Endothelial cell (in vitro differentiated cells): Measurements from ENCODE around the gene CRIP1. TPM values are rescaled to one million over a fixed set of nuclear protein-coding genes. Genes with fewer than 3 reads are reported as not detected.

Experiments used
- DNase-seq: peaks from one replicate; pipeline ENCODE4 v3.0.0; 2021; ENCODE audit warnings: low spot score
- H3K27ac Mint-ChIP-seq: one replicate; pipeline ENCODE4 v1.8.0; 2021; ENCODE audit warnings: mixed read lengths, inconsistent platforms; ENCODE audit not compliant: unreplicated experiment
- H3K27me3 Mint-ChIP-seq: one replicate; pipeline ENCODE4 v1.8.0; 2021; ENCODE audit warnings: mild to moderate bottlenecking, moderate library complexity, mixed read lengths, inconsistent platforms; ENCODE audit not compliant: unreplicated experiment
- H3K36me3 Mint-ChIP-seq: one replicate; pipeline ENCODE4 v1.8.0; 2021; ENCODE audit warnings: mild to moderate bottlenecking, low read depth, mixed read lengths, inconsistent platforms; ENCODE audit not compliant: unreplicated experiment
- H3K4me1 Mint-ChIP-seq: one replicate; pipeline ENCODE4 v1.8.0; 2021; ENCODE audit warnings: mild to moderate bottlenecking, mixed read lengths, inconsistent platforms; ENCODE audit not compliant: unreplicated experiment
- H3K4me3 Mint-ChIP-seq: one replicate; pipeline ENCODE4 v1.8.0; 2021; ENCODE audit warnings: mild to moderate bottlenecking, mixed read lengths, inconsistent platforms; ENCODE audit not compliant: unreplicated experiment
- H3K9me3 Mint-ChIP-seq: one replicate; pipeline ENCODE4 v1.8.0; 2021; ENCODE audit warnings: mixed read lengths, inconsistent platforms; ENCODE audit not compliant: unreplicated experiment
- CTCF ChIP-seq: fragments of 200-600 bp; sonication (generic); IDR thresholded peaks from one replicate; pipeline ENCODE4 v1.5.0; 2021; ENCODE audit warnings: antibody characterized with exemption; ENCODE audit not compliant: unreplicated experiment
- total RNA-seq: library from RNA; stranded (reverse); fragmentation: NEBNext Ultra II Directional; extraction: Animal tissue kit (Norgen Biotek cat#: 25700); gene quantifications from one replicate; pipeline ENCODE4 v1.2.1, GENCODE V29; 2021; ENCODE audit not compliant: unreplicated experiment

The CRIP1 gene
- total RNA-seq, 1 donor from 2014 or later = 2.5 TPM

- H3K9me3 Mint-ChIP-seq = no peaks in the 10 kb centered on the region
- no peaks in the 10 kb centered on the region for H3K4me1 Mint-ChIP-seq
- peaks cover 6% of the 10 kb centered on the region for H3K36me3 Mint-ChIP-seq
- no peak for TF ChIP-seq CTCF
- DNase-seq = no peak
- H3K4me3 Mint-ChIP-seq = no peak overlapping the region
- H3K27ac Mint-ChIP-seq = no peak overlapping the region
- H3K27me3 Mint-ChIP-seq = peaks cover 10% of the 10 kb centered on the region
Measured at GRCh38 chr14:105466531-105467248, 20.0 kb upstream of the CRIP1 start.

- peaks cover 5% of the 10 kb centered on the region for H3K27me3 Mint-ChIP-seq
Measured at GRCh38 chr14:105467249-105467941, 19.3 kb upstream of the CRIP1 start.

GRCh38 chr14:105467942-105468471 lies 18.7 kb upstream of the CRIP1 start:
- no peaks in the 10 kb centered on the region for H3K9me3 Mint-ChIP-seq
- H3K36me3 Mint-ChIP-seq = peaks cover 3% of the 10 kb centered on the region
- no peaks in the 10 kb centered on the region for H3K4me1 Mint-ChIP-seq
- DNase-seq = no peak
- no peak for TF ChIP-seq CTCF
- H3K4me3 Mint-ChIP-seq = no peak overlapping the region
- H3K27me3 Mint-ChIP-seq = peaks cover 4% of the 10 kb centered on the region
- no peak overlapping the region for H3K27ac Mint-ChIP-seq

More at GRCh38 chr14:105467249-105467941, 19.3 kb upstream of the CRIP1 start:
- Mint-ChIP-seq H3K36me3 (peaks cover 4% of the 10 kb centered on the region), H3K9me3 (no peaks in the 10 kb centered on the region), H3K4me3 (no peak overlapping the region), H3K27ac (no peak overlapping the region), H3K4me1 (no peaks in the 10 kb centered on the region)
- TF ChIP-seq CTCF = no peak
- no peak for DNase-seq

- Mint-ChIP-seq H3K9me3 (no peaks in the 10 kb centered on the region), H3K4me3 (no peak overlapping the region), H3K27ac (no peak overlapping the region), H3K27me3 (peaks cover 4% of the 10 kb centered on the region), H3K4me1 (no peaks in the 10 kb centered on the region), H3K36me3 (no peaks in the 10 kb centered on the region)
- TF ChIP-seq CTCF = no peak
- no peak for DNase-seq
Measured at GRCh38 chr14:105468621-105469241, 18.0 kb upstream of the CRIP1 start.
